ENCODE measurements around the gene FLNC. TPM values are rescaled to one million over a fixed set of nuclear protein-coding genes. Genes with fewer than 3 reads are reported as not detected.

Gene FLNC
- total RNA-seq, 1 experiment from 2014 or later: 8.0 TPM

DNA sequence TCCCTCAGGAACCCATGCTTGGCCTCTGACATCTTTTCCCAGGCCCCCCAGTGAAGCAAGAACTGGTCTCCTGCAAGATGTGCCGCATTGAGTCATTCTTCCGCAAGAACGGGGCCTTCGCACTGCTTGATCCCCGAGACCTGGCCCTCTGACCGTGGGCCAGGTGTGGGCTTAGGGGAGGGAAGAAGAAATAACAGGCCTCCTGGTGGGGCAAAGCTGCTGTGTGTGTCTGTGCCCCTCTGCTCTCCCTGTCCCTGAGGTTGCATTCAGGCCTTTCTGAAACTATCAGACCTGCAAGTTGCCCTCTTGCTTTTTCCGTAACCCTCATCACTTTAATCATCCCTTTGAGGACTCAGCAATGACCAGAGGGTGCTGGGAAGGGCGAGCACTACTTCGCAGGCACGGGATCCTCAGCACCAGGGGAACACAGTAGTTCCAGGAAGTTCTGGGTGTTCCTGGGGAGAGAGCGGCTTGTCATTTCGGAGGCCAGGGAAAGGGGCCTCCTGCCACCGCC, 38.5 kb downstream of the FLNC start:
- CTCF ChIA-PET: interaction anchor here (1.3 to 4.5 kb wide), 7 partner anchors 8 to 78 kb away, joined by 4 to 44 read pairs (median 9); no protein-coding TSS in a partner anchor
- DNase-seq (ENCODE audit: low spot score) (no peak), ATAC-seq (no peak)
- H3K27me3 Mint-ChIP-seq (ENCODE audit: low read depth): peaks cover 49% of the 10 kb centered on the region
- no peak overlapping the region for H3K27ac Mint-ChIP-seq
- H3K9me3 Mint-ChIP-seq: no peaks in the 10 kb centered on the region
- peaks cover 23% of the 10 kb centered on the region for H3K4me1 Mint-ChIP-seq
- TF ChIP-seq PREB (CRISPR knock-in tag; IDR thresholded peaks at IDR 0.05; ENCODE audit: borderline replicate concordance) (no peak), ZNF396 (CRISPR knock-in tag; IDR thresholded peaks at IDR 0.05; ENCODE audit: borderline replicate concordance) (no peak), ELF4 (CRISPR knock-in tag; IDR thresholded peaks at IDR 0.05; ENCODE audit: low read depth) (no peak), JAZF1 (CRISPR knock-in tag; IDR thresholded peaks at IDR 0.05) (no peak), ZBTB43 (CRISPR knock-in tag; IDR thresholded peaks at IDR 0.05) (no peak), JUN (CRISPR knock-in tag; IDR thresholded peaks at IDR 0.05) (no peak), FOXK1 (CRISPR knock-in tag; IDR thresholded peaks at IDR 0.05) (no peak), PRRX2 (CRISPR knock-in tag; IDR thresholded peaks at IDR 0.05) (no peak), CREB1 (CRISPR knock-in tag; IDR thresholded peaks at IDR 0.05) (no peak), NFE2L1 (CRISPR knock-in tag; IDR thresholded peaks at IDR 0.05) (no peak)
- TF ChIP-seq, protein P1, sequence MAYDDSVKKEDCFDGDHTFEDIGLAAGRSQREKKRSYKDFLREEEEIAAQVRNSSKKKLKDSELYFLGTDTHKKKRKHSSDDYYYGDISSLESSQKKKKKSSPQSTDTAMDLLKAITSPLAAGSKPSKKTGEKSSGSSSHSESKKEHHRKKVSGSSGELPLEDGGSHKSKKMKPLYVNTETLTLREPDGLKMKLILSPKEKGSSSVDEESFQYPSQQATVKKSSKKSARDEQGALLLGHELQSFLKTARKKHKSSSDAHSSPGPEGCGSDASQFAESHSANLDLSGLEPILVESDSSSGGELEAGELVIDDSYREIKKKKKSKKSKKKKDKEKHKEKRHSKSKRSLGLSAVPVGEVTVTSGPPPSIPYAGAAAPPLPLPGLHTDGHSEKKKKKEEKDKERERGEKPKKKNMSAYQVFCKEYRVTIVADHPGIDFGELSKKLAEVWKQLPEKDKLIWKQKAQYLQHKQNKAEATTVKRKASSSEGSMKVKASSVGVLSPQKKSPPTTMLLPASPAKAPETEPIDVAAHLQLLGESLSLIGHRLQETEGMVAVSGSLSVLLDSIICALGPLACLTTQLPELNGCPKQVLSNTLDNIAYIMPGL (CRISPR knock-in tag; IDR thresholded peaks at IDR 0.05): no peak
- TF ChIP-seq, protein P2, sequence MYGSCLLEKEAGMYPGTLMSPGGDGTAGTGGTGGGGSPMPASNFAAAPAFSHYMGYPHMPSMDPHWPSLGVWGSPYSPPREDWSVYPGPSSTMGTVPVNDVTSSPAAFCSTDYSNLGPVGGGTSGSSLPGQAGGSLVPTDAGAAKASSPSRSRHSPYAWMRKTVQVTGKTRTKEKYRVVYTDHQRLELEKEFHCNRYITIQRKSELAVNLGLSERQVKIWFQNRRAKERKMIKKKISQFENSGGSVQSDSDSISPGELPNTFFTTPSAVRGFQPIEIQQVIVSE (CRISPR knock-in tag; IDR thresholded peaks at IDR 0.05; ENCODE audit: borderline replicate concordance): no peak
- peaks cover 9% of the 10 kb centered on the region for H3K36me3 Mint-ChIP-seq
- POLR2A ChIA-PET: interaction anchor here (0.7 to 0.9 kb wide), 2 partner anchors 37 to 42 kb away, joined by 3 read pairs; no protein-coding TSS in a partner anchor
- H3K4me3 Mint-ChIP-seq: peak overlapping the region; percentile 66

GRCh38 chr7:128869138-128869943, 39.1 kb downstream of the FLNC start:
- Mint-ChIP-seq H3K4me3 (peak overlapping the region; percentile 66), H3K27ac (no peak overlapping the region), H3K27me3 (ENCODE audit: low read depth) (peaks cover 49% of the 10 kb centered on the region), H3K9me3 (no peaks in the 10 kb centered on the region), H3K36me3 (peaks cover 9% of the 10 kb centered on the region), H3K4me1 (peaks cover 20% of the 10 kb centered on the region)
- ChIA-PET CTCF (interaction anchor here (0.6 to 4.5 kb wide), 8 partner anchors 9 to 509 kb away, joined by 3 to 44 read pairs (median 7); no protein-coding TSS in a partner anchor), POLR2A (interaction anchor here (0.7 kb wide), 1 partner anchor 42 kb away, joined by 3 read pairs; no protein-coding TSS in a partner anchor)
- peak; percentile 56 for ATAC-seq
- DNase-seq (ENCODE audit: low spot score): peak; percentile 62
- TF ChIP-seq ZNF138 (CRISPR knock-in tag; conservative IDR thresholded peaks at IDR 0.05): no peak
- TF ChIP-seq ATF1 (CRISPR knock-in tag; IDR thresholded peaks at IDR 0.05): no peak
- TF ChIP-seq CBFB (CRISPR knock-in tag; IDR thresholded peaks at IDR 0.05; ENCODE audit: low read depth): no peak
- TF ChIP-seq PREB (CRISPR knock-in tag; IDR thresholded peaks at IDR 0.05; ENCODE audit: borderline replicate concordance): no peak
- TF ChIP-seq KAT7 (CRISPR knock-in tag; IDR thresholded peaks at IDR 0.05; ENCODE audit: borderline replicate concordance): no peak; the same call in 1 of the 2 replicates
- TF ChIP-seq ZNF232 (CRISPR knock-in tag; IDR thresholded peaks at IDR 0.05): no peak
- no peak for TF ChIP-seq CREB1 (CRISPR knock-in tag; IDR thresholded peaks at IDR 0.05)
- TF ChIP-seq ZNF219 (CRISPR knock-in tag; IDR thresholded peaks at IDR 0.05; ENCODE audit: borderline replicate concordance): no peak; the same call in 1 of the 2 replicates
- TF ChIP-seq ELF4 (CRISPR knock-in tag; IDR thresholded peaks at IDR 0.05; ENCODE audit: low read depth): peak; percentile 88; the same call in 1 of the 2 replicates
- no peak for TF ChIP-seq GRHL2 (CRISPR knock-in tag; IDR thresholded peaks at IDR 0.05; ENCODE audit: insufficient replicate concordance, severe bottlenecking)
- TF ChIP-seq, protein P3, sequence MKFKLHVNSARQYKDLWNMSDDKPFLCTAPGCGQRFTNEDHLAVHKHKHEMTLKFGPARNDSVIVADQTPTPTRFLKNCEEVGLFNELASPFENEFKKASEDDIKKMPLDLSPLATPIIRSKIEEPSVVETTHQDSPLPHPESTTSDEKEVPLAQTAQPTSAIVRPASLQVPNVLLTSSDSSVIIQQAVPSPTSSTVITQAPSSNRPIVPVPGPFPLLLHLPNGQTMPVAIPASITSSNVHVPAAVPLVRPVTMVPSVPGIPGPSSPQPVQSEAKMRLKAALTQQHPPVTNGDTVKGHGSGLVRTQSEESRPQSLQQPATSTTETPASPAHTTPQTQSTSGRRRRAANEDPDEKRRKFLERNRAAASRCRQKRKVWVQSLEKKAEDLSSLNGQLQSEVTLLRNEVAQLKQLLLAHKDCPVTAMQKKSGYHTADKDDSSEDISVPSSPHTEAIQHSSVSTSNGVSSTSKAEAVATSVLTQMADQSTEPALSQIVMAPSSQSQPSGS (CRISPR knock-in tag; IDR thresholded peaks at IDR 0.05; ENCODE audit: borderline replicate concordance, low read depth): no peak
- TF ChIP-seq FOXP1 (CRISPR knock-in tag; IDR thresholded peaks at IDR 0.05; ENCODE audit: borderline replicate concordance): peak; percentile 40; the same call in 1 of the 2 replicates
- TF ChIP-seq IRF2 (CRISPR knock-in tag; IDR thresholded peaks at IDR 0.05; ENCODE audit: borderline replicate concordance, low read depth): no peak
- TF ChIP-seq ZNF423 (CRISPR knock-in tag; IDR thresholded peaks at IDR 0.05): peak; percentile 68
- TF ChIP-seq GTF2I (CRISPR knock-in tag; conservative IDR thresholded peaks at IDR 0.05): no peak
- no peak for TF ChIP-seq HMGA2 (CRISPR knock-in tag; IDR thresholded peaks at IDR 0.05)
- no peak for TF ChIP-seq ESRRA (CRISPR knock-in tag; IDR thresholded peaks at IDR 0.05; ENCODE audit: borderline replicate concordance)
- no peak for TF ChIP-seq MYBL2 (CRISPR knock-in tag; IDR thresholded peaks at IDR 0.05)

All from WTC11 (cell line).